ENCODE measurements around the gene HPS4.
"Not testable (repeated sequence)": the region's sequence is repeated elsewhere in the genome, so short reads cannot be mapped to it uniquely, and the experiment has no call there.

Gene HPS4

GRCh38 chr22:26439559-26439958, 44.0 kb downstream of the HPS4 start:
- no peak overlapping the region for H3K4me3 ChIP-seq (ENCODE audit: control insufficient read depth, low read depth, low read length)
- DNase-seq (ENCODE audit: low read depth) = no peak
- no peak for TF ChIP-seq CTCF (conservative IDR thresholded peaks at IDR 0.05; ENCODE audit: control insufficient read depth, insufficient read depth, low read depth, low read length)

DNA sequence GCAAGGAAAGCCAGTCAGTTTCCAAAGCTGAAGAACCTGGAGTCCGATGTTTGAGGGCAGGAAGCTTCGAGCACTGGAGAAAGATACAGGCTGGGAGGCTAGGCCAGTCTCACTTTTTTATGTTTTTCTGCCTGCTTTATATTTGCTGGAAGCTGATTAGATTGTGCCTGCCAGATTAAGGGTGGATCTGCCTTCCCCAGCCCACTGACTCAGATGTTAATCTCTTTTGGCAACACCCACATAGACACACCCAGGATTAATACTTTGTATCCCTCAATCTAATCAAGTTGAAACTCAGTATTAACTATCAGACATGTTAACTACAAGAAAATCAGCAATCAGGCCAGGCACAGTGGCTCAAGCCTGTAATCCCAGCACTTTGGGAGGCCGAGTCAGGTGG, 44.8 kb downstream of the HPS4 start:
- not testable (repeated sequence) for H3K4me3 ChIP-seq (ENCODE audit: control insufficient read depth, low read depth, low read length); DNase-seq (ENCODE audit: low read depth)

DNA sequence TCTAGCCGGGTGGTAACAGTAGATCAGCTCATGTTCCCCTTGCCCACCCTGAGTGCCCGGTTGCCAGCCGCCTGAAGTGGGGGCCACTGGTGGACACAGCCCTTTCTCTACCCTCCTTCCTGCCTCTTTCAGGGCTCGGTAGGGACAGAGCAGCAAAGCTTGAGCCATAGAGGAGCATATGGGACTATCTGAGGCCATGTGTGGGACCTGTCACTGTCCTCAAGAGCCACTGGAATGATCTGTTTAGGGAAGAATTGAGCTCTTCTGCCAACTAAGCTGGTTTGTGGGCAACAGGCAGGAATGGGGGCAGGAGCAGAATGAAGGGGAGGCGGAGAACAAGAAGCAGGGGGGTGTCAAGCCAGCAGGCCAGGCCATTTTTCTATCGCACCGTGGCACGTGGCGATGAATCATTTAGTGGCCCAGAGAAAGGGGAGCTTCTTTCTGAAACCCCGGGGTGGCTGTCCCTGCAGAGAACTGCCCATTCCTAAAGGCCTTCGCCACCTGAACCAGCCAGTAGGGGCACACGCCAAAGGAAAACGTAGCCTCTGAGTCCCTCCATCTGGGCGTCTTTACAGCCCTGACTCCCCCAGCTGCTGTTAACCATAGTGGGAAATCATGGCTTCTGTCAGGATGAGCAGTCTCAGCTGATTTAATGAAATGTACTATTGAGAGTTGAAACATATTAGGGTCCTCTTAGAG, 45.7 kb downstream of the HPS4 start:
- DNase-seq (ENCODE audit: low read depth) = no peak
- H3K4me3 ChIP-seq (ENCODE audit: control insufficient read depth, low read depth, low read length) = no peak overlapping the region
- no peak for TF ChIP-seq CTCF (conservative IDR thresholded peaks at IDR 0.05; ENCODE audit: control insufficient read depth, insufficient read depth, low read depth, low read length)

- H3K4me3 ChIP-seq (ENCODE audit: control insufficient read depth, low read depth, low read length) = no peak overlapping the region
- no peak for TF ChIP-seq CTCF (conservative IDR thresholded peaks at IDR 0.05; ENCODE audit: control insufficient read depth, insufficient read depth, low read depth, low read length)
- DNase-seq (ENCODE audit: low read depth) = no peak
These were observed 46.6 kb downstream of the HPS4 start for GRCh38 chr22:26436903-26437515.

- TF ChIP-seq CTCF (conservative IDR thresholded peaks at IDR 0.05; ENCODE audit: control insufficient read depth, insufficient read depth, low read depth, low read length) = no peak
- DNase-seq (ENCODE audit: low read depth) = no peak
- H3K4me3 ChIP-seq (ENCODE audit: control insufficient read depth, low read depth, low read length) = no peak overlapping the region
These were observed 48.1 kb downstream of the HPS4 start for GRCh38 chr22:26435327-26436093.

DNA sequence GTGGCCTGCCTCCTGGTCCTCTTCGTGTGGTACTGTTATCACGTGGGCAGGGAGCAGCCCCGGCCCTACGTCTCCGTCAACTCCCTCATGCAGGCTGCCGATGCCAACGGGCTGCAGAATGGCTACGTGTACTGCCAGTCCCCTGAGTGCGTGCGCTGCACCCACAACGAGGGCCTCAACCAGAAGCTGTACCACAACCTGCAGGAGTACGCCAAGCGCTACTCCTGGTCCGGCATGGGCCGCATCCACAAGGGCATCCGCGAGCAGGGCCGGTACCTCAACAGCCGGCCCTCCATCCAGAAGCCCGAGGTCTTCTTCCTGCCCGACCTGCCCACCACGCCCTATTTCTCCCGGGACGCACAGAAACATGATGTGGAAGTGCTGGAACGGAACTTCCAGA, 49.8 kb downstream of the HPS4 start:
- no peak for TF ChIP-seq CTCF (conservative IDR thresholded peaks at IDR 0.05; ENCODE audit: control insufficient read depth, insufficient read depth, low read depth, low read length)
- no peak overlapping the region for H3K4me3 ChIP-seq (ENCODE audit: control insufficient read depth, low read depth, low read length)
- DNase-seq (ENCODE audit: low read depth) = no peak
